Neuron (in vitro differentiated cells): Measurements from ENCODE around the gene ASAP3.
"Not testable (repeated sequence)": the region's sequence is repeated elsewhere in the genome, so short reads cannot be mapped to it uniquely, and the experiment has no call there.

Experiments
- H2AFZ ChIP-seq: one replicate; pipeline ENCODE4 v1.6.1; 2013; ENCODE audit warnings: low read depth, mild to moderate bottlenecking, inconsistent platforms, low read length, moderate library complexity
- H3K27me3 ChIP-seq: one replicate; pipeline ENCODE4 v1.6.1; 2013; ENCODE audit warnings: low read length; ENCODE audit not compliant: insufficient read depth
- H3K36me3 ChIP-seq: one replicate; pipeline ENCODE4 v1.6.1; 2013; ENCODE audit warnings: low read length; ENCODE audit not compliant: insufficient read depth
- H3K4me1 ChIP-seq: one replicate; pipeline ENCODE4 v1.6.1; 2013; ENCODE audit warnings: low read length; ENCODE audit not compliant: insufficient read depth
- H3K4me3 ChIP-seq: 2 replicates; pipeline ENCODE4 v1.5.1; 2013; ENCODE audit warnings: mild to moderate bottlenecking, low read length, moderate library complexity
- H3K9me3 ChIP-seq: one replicate; pipeline ENCODE4 v1.6.1; 2013; ENCODE audit warnings: low read length

Gene ASAP3

GRCh38 chr1:23525558-23526250 lies 41.7 kb upstream of the ASAP3 start:
- H2AFZ ChIP-seq: no peak overlapping the region
- H3K27me3 ChIP-seq: no peaks in the 10 kb centered on the region
- no peaks in the 10 kb centered on the region for H3K9me3 ChIP-seq
- H3K4me1 ChIP-seq: peaks cover 27% of the 10 kb centered on the region
- H3K4me3 ChIP-seq: no peak overlapping the region
- peaks cover 22% of the 10 kb centered on the region for H3K36me3 ChIP-seq

GRCh38 chr1:23524716-23525401 lies 40.9 kb upstream of the ASAP3 start:
- Histone ChIP-seq H3K9me3 (no peaks in the 10 kb centered on the region), H3K36me3 (peaks cover 28% of the 10 kb centered on the region), H3K27me3 (no peaks in the 10 kb centered on the region), H3K4me1 (peaks cover 22% of the 10 kb centered on the region), H2AFZ (no peak overlapping the region), H3K4me3 (no peak overlapping the region)

- no peak overlapping the region for H2AFZ ChIP-seq
- no peaks in the 10 kb centered on the region for H3K27me3 ChIP-seq
- H3K4me3 ChIP-seq: no peak overlapping the region
- peaks cover 15% of the 10 kb centered on the region for H3K4me1 ChIP-seq
- peaks cover 30% of the 10 kb centered on the region for H3K36me3 ChIP-seq
- H3K9me3 ChIP-seq: no peaks in the 10 kb centered on the region
Measured at GRCh38 chr1:23524163-23524562, 40.2 kb upstream of the ASAP3 start.

- H3K4me3 ChIP-seq: no peak overlapping the region
- H3K4me1 ChIP-seq: peaks cover 14% of the 10 kb centered on the region
- peaks cover 42% of the 10 kb centered on the region for H3K36me3 ChIP-seq
- no peaks in the 10 kb centered on the region for H3K27me3 ChIP-seq
- H2AFZ ChIP-seq: no peak overlapping the region
- no peaks in the 10 kb centered on the region for H3K9me3 ChIP-seq
Measured at GRCh38 chr1:23522244-23522982, 38.4 kb upstream of the ASAP3 start.

GRCh38 chr1:23521588-23521987 lies 37.6 kb upstream of the ASAP3 start:
- peaks cover 14% of the 10 kb centered on the region for H3K4me1 ChIP-seq
- no peaks in the 10 kb centered on the region for H3K9me3 ChIP-seq
- no peaks in the 10 kb centered on the region for H3K27me3 ChIP-seq
- H3K36me3 ChIP-seq: peaks cover 49% of the 10 kb centered on the region
- no peak overlapping the region for H2AFZ ChIP-seq
- no peak overlapping the region for H3K4me3 ChIP-seq

- Histone ChIP-seq H3K36me3 (peaks cover 72% of the 10 kb centered on the region), H3K4me1 (no peaks in the 10 kb centered on the region)
Measured at GRCh38 chr1:23517581-23517980, 33.6 kb upstream of the ASAP3 start.

GRCh38 chr1:23515905-23516304 lies 31.9 kb upstream of the ASAP3 start:
- no peak overlapping the region for H2AFZ ChIP-seq
- no peaks in the 10 kb centered on the region for H3K9me3 ChIP-seq
- no peaks in the 10 kb centered on the region for H3K27me3 ChIP-seq
- H3K4me3 ChIP-seq: no peak overlapping the region
- peaks cover 70% of the 10 kb centered on the region for H3K36me3 ChIP-seq
- H3K4me1 ChIP-seq: no peaks in the 10 kb centered on the region

More at GRCh38 chr1:23517581-23517980, 33.6 kb upstream of the ASAP3 start:
- no peak overlapping the region for H2AFZ ChIP-seq
- H3K4me3 ChIP-seq: no peak overlapping the region
- no peaks in the 10 kb centered on the region for H3K27me3 ChIP-seq
- no peaks in the 10 kb centered on the region for H3K9me3 ChIP-seq

GRCh38 chr1:23514111-23514679 lies 30.2 kb upstream of the ASAP3 start:
- Histone ChIP-seq H3K27me3 (no peaks in the 10 kb centered on the region), H3K4me3 (no peak overlapping the region), H3K36me3 (peaks cover 76% of the 10 kb centered on the region), H3K9me3 (no peaks in the 10 kb centered on the region), H3K4me1 (no peaks in the 10 kb centered on the region), H2AFZ (no peak overlapping the region)

- peaks cover 5% of the 10 kb centered on the region for H3K4me1 ChIP-seq
- no peaks in the 10 kb centered on the region for H3K27me3 ChIP-seq
- H3K4me3 ChIP-seq: no peak overlapping the region
- no peaks in the 10 kb centered on the region for H3K9me3 ChIP-seq
- H2AFZ ChIP-seq: no peak overlapping the region
- peaks cover 70% of the 10 kb centered on the region for H3K36me3 ChIP-seq
Measured at GRCh38 chr1:23509896-23510295, 25.9 kb upstream of the ASAP3 start.

- Histone ChIP-seq H3K36me3 (peaks cover 46% of the 10 kb centered on the region), H3K4me3 (no peak overlapping the region)
Measured at GRCh38 chr1:23506376-23507107, 22.6 kb upstream of the ASAP3 start.

GRCh38 chr1:23505851-23506250 lies 21.9 kb upstream of the ASAP3 start:
- no peak overlapping the region for H2AFZ ChIP-seq
- H3K4me3 ChIP-seq: no peak overlapping the region
- peaks cover 43% of the 10 kb centered on the region for H3K36me3 ChIP-seq
- H3K4me1 ChIP-seq: peaks cover 7% of the 10 kb centered on the region
- H3K9me3 ChIP-seq: no peaks in the 10 kb centered on the region
- H3K27me3 ChIP-seq: no peaks in the 10 kb centered on the region

More at GRCh38 chr1:23506376-23507107, 22.6 kb upstream of the ASAP3 start:
- no peaks in the 10 kb centered on the region for H3K27me3 ChIP-seq
- no peak overlapping the region for H2AFZ ChIP-seq
- no peaks in the 10 kb centered on the region for H3K9me3 ChIP-seq
- peaks cover 7% of the 10 kb centered on the region for H3K4me1 ChIP-seq

GRCh38 chr1:23504156-23504555 lies 20.2 kb upstream of the ASAP3 start:
- H3K36me3 ChIP-seq: peaks cover 27% of the 10 kb centered on the region
- peaks cover 10% of the 10 kb centered on the region for H3K4me1 ChIP-seq
- H3K4me3 ChIP-seq, H3K27me3 ChIP-seq, H3K9me3 ChIP-seq, H2AFZ ChIP-seq: not testable (repeated sequence)
